ENCODE results near the gene SMIM28. TPM values are rescaled to one million over a fixed set of nuclear protein-coding genes. Genes with fewer than 3 reads are reported as not detected.

The SMIM28 gene
- total and polyA plus RNA-seq, 9 of the 15 experiments (the other 6 are each of a cell fraction or from before 2014, with no cell fraction given) = not detected

GRCh38 chr6:138371452-138371711 lies 6.3 kb upstream of the SMIM28 start:
- FAIRE-seq (no peak), DNase-seq (ENCODE audit: extremely low read depth in 1 of 4, low spot score in 3 of 4) (no peak), ATAC-seq (peak; percentile 65; the same call in 2 of the 3 replicates)
- no peak overlapping the region for H3K27ac ChIP-seq (ENCODE audit: extremely low read depth, low read depth, low read length)
- H3K27me3 ChIP-seq (ENCODE audit: control insufficient read depth in 2 of 2, insufficient read depth in 2 of 2, low read length in 2 of 2) = no peaks in the 10 kb centered on the region
- intact Hi-C loops (cut with micrococcal nuclease) = no loop called here
- H3K9ac ChIP-seq (ENCODE audit: insufficient read depth in 1 of 2, low read depth in 2 of 2, low read length in 2 of 2) = no peak overlapping the region
- no peaks in the 10 kb centered on the region for H3K79me2 ChIP-seq (ENCODE audit: control insufficient read depth, insufficient read depth, low read length)
- no TSS peak for BruUV-seq (replicated peaks)
- peaks cover 4 to 20% of the 10 kb centered on the region in 2 experiments for H3K4me1 ChIP-seq (replicated peaks in 1 of 2; ENCODE audit: control insufficient read depth in 2 of 2, insufficient read depth in 2 of 2, low read length in 2 of 2)
- H3K4me2 ChIP-seq (ENCODE audit: insufficient read depth, low read length) = no peak overlapping the region
- H3K4me3 ChIP-seq = no peak overlapping the region
- ChIA-PET POLR2A (interaction anchor here (0.5 kb wide), 1 partner anchor 9 kb away, joined by 3 read pairs; no protein-coding TSS in a partner anchor), CTCF (ENCODE audit: low intra/inter-chr PET ratio) (no interaction called here)
- no peaks in the 10 kb centered on the region for H3K9me1 ChIP-seq (ENCODE audit: control insufficient read depth, insufficient read depth, low read length)
- in situ Hi-C loops (cut with MboI) = no loop called here
- 2% methylated on average over 3 of the region's 3 CpGs for WGBS (ENCODE audit: insufficient coverage, low coverage, missing lambda C conversion rate)
- TF ChIP-seq KDM2B (CRISPR knock-in tag; IDR thresholded peaks at IDR 0.05) = no peak
- no peak for TF ChIP-seq STAG1 (CRISPR knock-in tag; IDR thresholded peaks at IDR 0.05; ENCODE audit: borderline replicate concordance)
- TF ChIP-seq ZNF239 (CRISPR knock-in tag; IDR thresholded peaks at IDR 0.05) = no peak
- TF ChIP-seq KAT2B (IDR thresholded peaks at IDR 0.05; ENCODE audit: low read depth, low read length) = no peak
- TF ChIP-seq PCBP2 (IDR thresholded peaks at IDR 0.05; ENCODE audit: low read depth, low read length, poor library complexity, severe bottlenecking) = no peak
- TF ChIP-seq RCOR1 (IDR thresholded peaks at IDR 0.05; ENCODE audit: borderline replicate concordance in 1 of 2, low read depth in 2 of 2, low read length in 2 of 2) = peak in 1 of 2 experiments; percentile 21; a peak in 1 of 4 replicates
- TF ChIP-seq CHAMP1 (IDR thresholded peaks at IDR 0.05) = no peak
- no peak for TF ChIP-seq FOXM1 (IDR thresholded peaks at IDR 0.05; ENCODE audit: low read depth)
- no peak for TF ChIP-seq FOXM1 (CRISPR knock-in tag; IDR thresholded peaks at IDR 0.05; ENCODE audit: low read depth)
- TF ChIP-seq HDGF (IDR thresholded peaks at IDR 0.05) = no peak
- no peak overlapping the region for H2AFZ ChIP-seq (ENCODE audit: low read depth, low read length)
- H4K20me1 ChIP-seq (replicated peaks; ENCODE audit: control insufficient read depth, insufficient read depth, low read length) = no peaks in the 10 kb centered on the region
- H3K9me3 ChIP-seq (replicated peaks; ENCODE audit: control insufficient read depth, insufficient read depth, low read depth, low read length) = no peaks in the 10 kb centered on the region
- H3K36me3 ChIP-seq (ENCODE audit: control insufficient read depth, insufficient read depth, low read length) = no peaks in the 10 kb centered on the region
